GM23248 (cell line): Measurements from ENCODE around the gene LAMTOR1. TPM values are rescaled to one million over a fixed set of nuclear protein-coding genes. Genes with fewer than 3 reads are reported as not detected.

Experiments
- DNase-seq: peaks from one replicate; pipeline ENCODE4 v3.0.0-alpha.2; 2015
- H2AFZ ChIP-seq: fragments of 200-600 bp; sonication (generic); 2 replicates; pipeline ENCODE4 v1.6.1; 2016; ENCODE audit warnings: antibody characterized with exemption
- H3F3A ChIP-seq: fragments of 200-600 bp; sonication (generic); 2 replicates; pipeline ENCODE4 v1.6.1; 2016; ENCODE audit warnings: mild to moderate bottlenecking, antibody characterized with exemption, mixed run types; ENCODE audit not compliant: insufficient read depth
- H3K27ac ChIP-seq: fragments of 200-600 bp; sonication (generic); 2 replicates; pipeline ENCODE4 v1.5.1; 2016; ENCODE audit warnings: mild to moderate bottlenecking
- H3K27me3 ChIP-seq: fragments of 200-600 bp; sonication (generic); replicated peaks from 2 replicates; pipeline ENCODE4 v1.6.1; 2016; ENCODE audit warnings: mild to moderate bottlenecking; ENCODE audit not compliant: insufficient read depth
- H3K36me3 ChIP-seq: fragments of 200-600 bp; sonication (generic); 2 replicates; pipeline ENCODE4 v1.6.1; 2016; ENCODE audit warnings: low read depth, mild to moderate bottlenecking
- H3K4me1 ChIP-seq: fragments of 200-600 bp; sonication (generic); 2 replicates; pipeline ENCODE4 v1.6.1; 2016; ENCODE audit warnings: mild to moderate bottlenecking; ENCODE audit not compliant: insufficient read depth
- H3K4me2 ChIP-seq: fragments of 200-600 bp; sonication (generic); one replicate; pipeline ENCODE4 v1.6.1; 2016; ENCODE audit warnings: mild to moderate bottlenecking; ENCODE audit not compliant: unreplicated experiment
- H3K4me3 ChIP-seq: fragments of 200-600 bp; sonication (generic); 2 replicates; pipeline ENCODE4 v1.5.1; 2016; ENCODE audit warnings: mild to moderate bottlenecking
- H3K79me2 ChIP-seq: fragments of 200-600 bp; sonication (generic); 2 replicates; pipeline ENCODE4 v1.6.1; 2016; ENCODE audit warnings: mild to moderate bottlenecking; ENCODE audit not compliant: insufficient read depth
- H3K9ac ChIP-seq: fragments of 200-600 bp; sonication (generic); 2 replicates; pipeline ENCODE4 v1.6.1; 2016; ENCODE audit warnings: mild to moderate bottlenecking
- H3K9me2 ChIP-seq: fragments of 200-600 bp; sonication (generic); 2 replicates; pipeline ENCODE4 v1.6.1; 2016; ENCODE audit warnings: mixed run types, mild to moderate bottlenecking, moderate library complexity; ENCODE audit not compliant: insufficient read depth
- H3K9me3 ChIP-seq: fragments of 200-600 bp; sonication (generic); one replicate; pipeline ENCODE4 v1.6.1; 2017; ENCODE audit warnings: low read depth
- H4K20me1 ChIP-seq: fragments of 200-600 bp; sonication (generic); 2 replicates; pipeline ENCODE4 v1.6.0; 2016; ENCODE audit not compliant: insufficient read depth
- EZH2 ChIP-seq: fragments of 200-600 bp; sonication (generic); IDR thresholded peaks from 2 replicates; pipeline ENCODE4 v1.6.1; 2018; ENCODE audit warnings: antibody characterized with exemption, mild to moderate bottlenecking; ENCODE audit not compliant: insufficient read depth, poor library complexity, severe bottlenecking
- EZH2phosphoT487 ChIP-seq: fragments of 200-600 bp; sonication (generic); IDR thresholded peaks from 2 replicates; pipeline ENCODE4 v1.6.1; 2018; ENCODE audit warnings: antibody characterized with exemption, moderate library complexity, mild to moderate bottlenecking, low read depth; ENCODE audit not compliant: insufficient read depth
- WGBS, 2 experiments: methylation state at CpG; one replicate each; pipeline ENCODE4 v1.1.6; 2015 to 2017; ENCODE audit warnings: low lambda C conversion rate in 2 of 2, low coverage in 1 of 2; ENCODE audit errors: missing lambda C conversion rate in 2 of 2; 5-methylcytosine and 5-hydroxymethylcytosine counted together
- in situ Hi-C: fragments of 300-500 bp; cut with MboI; formaldehyde crosslinking; loops from 2 replicates; pipeline ENCODE4 v1.15.0; 2020
- polyA plus RNA-seq: library from polyadenylated mRNA; unstranded; fragments of >200 nt; fragmentation: Nextera tagmentation; extraction: Ambion mirVana; gene quantifications from 2 replicates; pipeline ENCODE4 v1.2.1, GENCODE V29; 2016
- total RNA-seq: library from RNA; depleted of rRNA; stranded (reverse); fragments of >200 nt; shearing (Covaris generic); gene quantifications from 2 replicates; pipeline ENCODE4 v1.2.3, GENCODE V29; 2014

Gene LAMTOR1
- total and polyA plus RNA-seq, 2 experiments from 2014 or later: 122 to 142 TPM

DNA sequence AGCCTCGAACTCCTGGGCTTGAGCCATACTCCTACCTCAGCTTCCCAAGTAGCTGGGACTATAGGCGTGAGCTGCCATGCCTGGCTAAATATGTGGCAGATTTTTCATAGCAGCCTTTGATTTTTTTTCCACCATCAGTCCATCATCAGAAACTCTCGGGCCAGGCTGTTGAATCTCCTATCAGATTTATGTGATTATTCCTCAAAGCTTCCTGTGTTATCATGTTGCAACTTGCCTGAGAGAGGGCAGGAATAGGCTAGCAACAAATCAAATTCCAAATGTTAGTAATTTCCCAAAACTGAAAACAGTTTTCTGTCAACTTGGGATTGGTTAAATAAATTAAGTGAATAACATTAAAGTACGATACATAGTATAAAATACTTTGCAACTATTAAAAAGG, 19.0 kb downstream of the LAMTOR1 start:
- H3K9me2 ChIP-seq: no peaks in the 10 kb centered on the region
- in situ Hi-C loops: no loop called here
- TF ChIP-seq EZH2 (no peak), EZH2phosphoT487 (no peak)
- no peaks in the 10 kb centered on the region for H3K27me3 ChIP-seq
- no peak overlapping the region for H3K4me3 ChIP-seq
- peaks cover 11% of the 10 kb centered on the region for H3K79me2 ChIP-seq
- no peaks in the 10 kb centered on the region for H4K20me1 ChIP-seq
- H3K9me3 ChIP-seq: no peaks in the 10 kb centered on the region
- peaks cover 35% of the 10 kb centered on the region; the same call in 1 of the 2 replicates for H3F3A ChIP-seq
- no peaks in the 10 kb centered on the region for H3K36me3 ChIP-seq
- H3K27ac ChIP-seq: no peak overlapping the region
- H2AFZ ChIP-seq: no peak overlapping the region
- no peak for DNase-seq
- WGBS, 2 experiments: 74 to 90% methylated on average over 4 of the region's 4 CpGs
- no peaks in the 10 kb centered on the region for H3K4me1 ChIP-seq
- H3K9ac ChIP-seq: no peak overlapping the region
- no peak overlapping the region for H3K4me2 ChIP-seq

GRCh38 chr11:72083414-72083813, 19.7 kb downstream of the LAMTOR1 start:
- Histone ChIP-seq H3K9ac (no peak overlapping the region), H3K36me3 (no peaks in the 10 kb centered on the region), H3F3A (peaks cover 39% of the 10 kb centered on the region), H3K9me3 (no peaks in the 10 kb centered on the region), H4K20me1 (no peaks in the 10 kb centered on the region), H3K4me1 (peaks cover 6% of the 10 kb centered on the region), H3K9me2 (no peaks in the 10 kb centered on the region), H2AFZ (no peak overlapping the region), H3K27me3 (no peaks in the 10 kb centered on the region), H3K4me3 (no peak overlapping the region), H3K4me2 (no peak overlapping the region), H3K79me2 (peaks cover 18% of the 10 kb centered on the region), H3K27ac (no peak overlapping the region)
- 80 to 84% methylated on average over 2 of the region's 2 CpGs for WGBS, 2 experiments
- TF ChIP-seq EZH2: no peak
- no peak for TF ChIP-seq EZH2phosphoT487
- in situ Hi-C loops: no loop called here
- no peak for DNase-seq

- H3K27ac ChIP-seq: no peak overlapping the region
- no peak overlapping the region for H3K4me3 ChIP-seq
- H3K9me2 ChIP-seq: no peaks in the 10 kb centered on the region
- no peaks in the 10 kb centered on the region for H4K20me1 ChIP-seq
- H3K4me2 ChIP-seq: no peak overlapping the region
- no peaks in the 10 kb centered on the region for H3K9me3 ChIP-seq
- H3K36me3 ChIP-seq: no peaks in the 10 kb centered on the region
- peaks cover 43% of the 10 kb centered on the region for H3F3A ChIP-seq
- H3K27me3 ChIP-seq: no peaks in the 10 kb centered on the region
- in situ Hi-C loops: no loop called here
- H2AFZ ChIP-seq: peak overlapping the region; percentile 85; the same call in 1 of the 2 replicates
- WGBS, 2 experiments: 98 to 100% methylated on average over 3 of the region's 3 CpGs
- peaks cover 33% of the 10 kb centered on the region for H3K79me2 ChIP-seq
- H3K4me1 ChIP-seq: peaks cover 12% of the 10 kb centered on the region
- no peak overlapping the region for H3K9ac ChIP-seq
- TF ChIP-seq EZH2 (no peak), EZH2phosphoT487 (no peak)
- DNase-seq: no peak
Observed at GRCh38 chr11:72081821-72082453, 21.2 kb downstream of the LAMTOR1 start.

DNA sequence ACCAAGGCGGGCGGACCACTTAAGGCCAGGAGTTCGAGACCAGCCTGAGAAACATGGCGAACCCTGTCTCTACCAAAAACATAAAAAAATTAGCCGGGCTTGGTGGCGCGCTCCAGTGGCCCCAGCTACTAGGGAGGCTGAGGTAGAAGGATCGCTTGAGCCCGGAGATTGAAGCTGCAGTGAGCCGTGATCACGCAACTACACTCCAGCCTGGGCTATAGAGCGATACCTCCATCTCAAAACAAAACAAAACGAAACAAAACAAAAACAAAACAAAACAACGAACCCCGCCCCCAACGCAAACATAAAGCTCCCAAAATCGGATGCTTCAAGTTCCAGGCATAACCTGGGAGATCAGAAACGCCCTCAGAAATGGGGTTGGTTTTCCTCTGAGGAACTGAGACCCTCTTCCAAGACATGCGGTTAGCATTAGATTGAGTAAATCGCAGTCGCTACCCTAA, 21.9 kb downstream of the LAMTOR1 start:
- H3K9me2 ChIP-seq: no peaks in the 10 kb centered on the region
- H3K36me3 ChIP-seq: no peaks in the 10 kb centered on the region
- TF ChIP-seq EZH2 (no peak), EZH2phosphoT487 (no peak)
- peak overlapping the region; percentile 73 for H3K4me3 ChIP-seq
- H3K9me3 ChIP-seq: no peaks in the 10 kb centered on the region
- H2AFZ ChIP-seq: peak overlapping the region; percentile 85
- H3K4me1 ChIP-seq: peaks cover 12% of the 10 kb centered on the region
- 61% methylated on average over 21 of the region's 21 CpGs for WGBS, 2 experiments
- H3F3A ChIP-seq: peaks cover 38% of the 10 kb centered on the region
- no peaks in the 10 kb centered on the region for H3K27me3 ChIP-seq
- peak overlapping the region; percentile 87 for H3K27ac ChIP-seq
- in situ Hi-C loops: no loop called here
- peak overlapping the region; percentile 85 for H3K9ac ChIP-seq
- H3K4me2 ChIP-seq: peak overlapping the region; percentile 63
- DNase-seq: no peak
- H4K20me1 ChIP-seq: no peaks in the 10 kb centered on the region
- peaks cover 40% of the 10 kb centered on the region for H3K79me2 ChIP-seq
